HepG2 (cell line): ENCODE data around the gene SERINC5. TPM values are rescaled to one million over a fixed set of nuclear protein-coding genes. Genes with fewer than 3 reads are reported as not detected.

Experiments used
- ATAC-seq: fragments of 200-7000 bp; cut with Tn5 transposase; 3 replicates; pipeline ENCODE4 v1.9.1; 2020; ENCODE audit warnings: mild to moderate bottlenecking, moderate library complexity
- BruUV-seq: library from RNA; stranded (reverse); fragments of 400-500 nt; replicated peaks from 2 replicates; lab custom pipeline; 2021; lab: Mats Ljungman, UMichigan
- CTCF ChIA-PET: fragments of 300-600 bp; formaldehyde crosslinking; extraction: SDS; loops from one replicate; lab custom pipeline; 2021; ENCODE audit warnings: low total read pairs, inconsistent platforms, low intra/inter-chr PET ratio; lab: Yijun Ruan, JAX
- POLR2A ChIA-PET: fragments of 350-600 bp; sonication (Branson Sonifier 250); formaldehyde crosslinking; loops from one replicate; lab custom pipeline; 2020; ENCODE audit warnings: antibody characterized with exemption, inconsistent platforms; lab: Yijun Ruan, JAX
- DNase-seq: peaks from one replicate; pipeline ENCODE4 v3.0.0-alpha.2; 2015; ENCODE audit warnings: low spot score
- FAIRE-seq: peaks from 3 replicates; lab custom pipeline; 2011; peaks lifted over from hg19 to GRCh38; lab: Jason Lieb, UNC
- H2AFZ ChIP-seq: one replicate; pipeline ENCODE4 v1.6.1; 2011; ENCODE audit warnings: low read length, inconsistent platforms
- H3K27ac ChIP-seq: fragments of 300-600 bp; 3 replicates; pipeline ENCODE4 v1.8.0; 2011; ENCODE audit warnings: mixed run types, mild to moderate bottlenecking, mixed read lengths, low read length, inconsistent platforms; ENCODE audit not compliant: insufficient read depth; ENCODE audit errors: extremely low read length
- H3K27me3 ChIP-seq, 2 experiments: fragments of 200-600 bp in 1 of 2; 2 replicates in 1 of 2; 3 replicates in 1 of 2; pipeline versions ENCODE4 v1.6.0 to v1.8.0; 2011; ENCODE audit warnings: low read length in 2 of 2, mild to moderate bottlenecking in 2 of 2, moderate library complexity in 2 of 2, inconsistent platforms in 1 of 2; ENCODE audit not compliant: insufficient read depth in 2 of 2, control insufficient read depth in 1 of 2
- H3K36me3 ChIP-seq, 2 experiments: fragments of 200-600 bp in 1 of 2; replicated peaks in 1 of 2; 2 replicates in 1 of 2; 3 replicates in 1 of 2; pipeline versions ENCODE4 v1.5.1 to v1.8.0; 2011; ENCODE audit warnings: low read length in 2 of 2, inconsistent platforms in 1 of 2; ENCODE audit not compliant: insufficient read depth in 2 of 2, control insufficient read depth in 1 of 2
- H3K4me1 ChIP-seq: 2 replicates; pipeline ENCODE4 v1.5.1; 2012; ENCODE audit warnings: low read length, inconsistent platforms; ENCODE audit not compliant: insufficient read depth
- H3K4me2 ChIP-seq: 2 replicates; pipeline ENCODE4 v1.6.0; 2011; ENCODE audit warnings: low read depth, low read length, inconsistent platforms
- H3K4me3 ChIP-seq, 3 experiments: fragments of 200-600 bp in 1 of 3; sonication (generic), shearing (Covaris generic) in 1 of 3; replicated peaks in 1 of 3; 2 replicates each; pipeline ENCODE4 v1.5.1; 2011 to 2016; ENCODE audit warnings: low read length in 3 of 3, inconsistent platforms in 2 of 3, low read depth in 2 of 3, mild to moderate bottlenecking in 2 of 3, control low read depth in 1 of 3, mixed read lengths in 1 of 3; ENCODE audit not compliant: insufficient read depth in 1 of 3
- H3K79me2 ChIP-seq: one replicate; pipeline ENCODE4 v1.6.1; 2011; ENCODE audit warnings: low read length, inconsistent platforms; ENCODE audit not compliant: insufficient read depth
- H3K9ac ChIP-seq: 2 replicates; pipeline ENCODE4 v1.6.0; 2011; ENCODE audit warnings: mild to moderate bottlenecking, low read depth, low read length, inconsistent platforms; ENCODE audit not compliant: insufficient read depth
- H3K9me3 ChIP-seq: 2 replicates; pipeline ENCODE4 v1.5.1; 2012; ENCODE audit warnings: mild to moderate bottlenecking, low read length
- H4K20me1 ChIP-seq: 2 replicates; pipeline ENCODE4 v1.6.0; 2011; ENCODE audit warnings: inconsistent platforms, mild to moderate bottlenecking, low read length, moderate library complexity; ENCODE audit not compliant: insufficient read depth
- ARHGAP35 ChIP-seq: sonication (generic); formaldehyde crosslinking; IDR thresholded peaks from 2 replicates; pipeline ENCODE4 v1.9.0; 2022; ENCODE audit warnings: mild to moderate bottlenecking, inconsistent platforms, moderate library complexity, missing genetic modification reagents, borderline replicate concordance
- KLF11 ChIP-seq: IDR thresholded peaks from 2 replicates; pipeline ENCODE4 v1.6.1; 2016; ENCODE audit warnings: missing compliant biosample characterization
- ZMAT5 ChIP-seq: sonication (generic); formaldehyde crosslinking; IDR thresholded peaks from 2 replicates; pipeline ENCODE4 v1.5.0; 2020; ENCODE audit warnings: mild to moderate bottlenecking, low read depth, missing genetic modification reagents, borderline replicate concordance
- ZNF274 ChIP-seq: sonication (generic); formaldehyde crosslinking; IDR thresholded peaks from 2 replicates; pipeline ENCODE4 v1.5.1; 2020; ENCODE audit warnings: mild to moderate bottlenecking, missing genetic modification reagents
- ZNF530 ChIP-seq: sonication (generic); formaldehyde crosslinking; IDR thresholded peaks from 2 replicates; pipeline ENCODE4 v1.5.0; 2020; ENCODE audit warnings: low read depth, mild to moderate bottlenecking, missing genetic modification reagents
- WGBS: methylation state at CpG from one replicate; pipeline ENCODE4 v1.1.6; 2017; ENCODE audit warnings: low lambda C conversion rate; 5-methylcytosine and 5-hydroxymethylcytosine counted together
- in situ Hi-C: cut with HindIII; loops from 2 replicates; pipeline ENCODE4 v1.10.0; 2017; ENCODE audit warnings: low pct_unique_long_range_greater_than_20kb; ENCODE audit not compliant: extremely low pct_ligation_motif_present
- intact Hi-C: fragments of 100-400 bp; cut with micrococcal nuclease; formaldehyde crosslinking; loops from one replicate; pipeline ENCODE4 v1.10.0; 2022; ENCODE audit not compliant: unreplicated experiment
- polyA plus RNA-seq, 8 experiments: library from polyadenylated mRNA; depleted of rRNA in 3 of 8; stranded (reverse) in 7 of 8; unstranded in 1 of 8; fragments of >200 nt; fragmentation: Illumina TruSeq in 4 of 8; extraction: Trizol in 4 of 8; gene quantifications; 2 replicates each; pipeline versions ENCODE4 v1.2.1 to v1.2.3, GENCODE V29; 2011 to 2016; ENCODE audit warnings: low read depth in 4 of 8, missing spikeins in 1 of 8, mixed read lengths in 1 of 8; ENCODE audit not compliant: insufficient read depth in 1 of 8
- total RNA-seq, 5 experiments: library from RNA; depleted of rRNA; stranded (reverse); fragments of >200 nt; fragmentation: Illumina TruSeq; extraction: Trizol; gene quantifications; 2 replicates each; pipeline ENCODE4 v1.2.3, GENCODE V29; 2016; ENCODE audit warnings: low read depth in 1 of 5

The SERINC5 gene
- total and polyA plus RNA-seq, 2 of the 13 experiments (the other 11 are each of a cell fraction or from before 2014, with no cell fraction given): 17.3 to 22.8 TPM

GRCh38 chr5:80225189-80225933 is 30.5 kb downstream of the SERINC5 start (continued):
- TF ChIP-seq ARHGAP35 (CRISPR knock-in tag) (no peak), ZMAT5 (CRISPR knock-in tag) (no peak), KLF11 (CRISPR knock-in tag) (no peak), ZNF274 (CRISPR knock-in tag) (no peak)
- TF ChIP-seq, all 625 proteins: peak for 0

- in situ Hi-C loops (no loop called here), intact Hi-C loops (no loop called here)
- Histone ChIP-seq H3K27ac (no peak overlapping the region), H4K20me1 (no peaks in the 10 kb centered on the region), H3K4me3 (no peak overlapping the region), H3K9ac (no peak overlapping the region), H2AFZ (no peak overlapping the region), H3K27me3 (no peaks in the 10 kb centered on the region), H3K79me2 (peaks cover 50% of the 10 kb centered on the region), H3K4me2 (no peak overlapping the region), H3K36me3 (peaks cover 5 to 7% of the 10 kb centered on the region in 2 experiments; a peak in 3 of 5 replicates), H3K9me3 (no peaks in the 10 kb centered on the region), H3K4me1 (peaks cover 49% of the 10 kb centered on the region)
- no peak for ATAC-seq
- FAIRE-seq: no peak
- CTCF ChIA-PET: no interaction called here
- POLR2A ChIA-PET: no interaction called here
- DNase-seq: no peak
- no peak for TF ChIP-seq ZNF530 (CRISPR knock-in tag)
- 96% methylated on average over 9 of the region's 9 CpGs for WGBS
- no TSS peak for BruUV-seq
Observed at GRCh38 chr5:80223561-80223960, 32.3 kb downstream of the SERINC5 start.
